ENCODE results near the gene GALNT2. TPM values are rescaled to one million over a fixed set of nuclear protein-coding genes. Genes with fewer than 3 reads are reported as not detected.

GALNT2 gene
- total and polyA plus RNA-seq, 9 of the 15 experiments (the other 6 are each of a cell fraction or from before 2014, with no cell fraction given) = 1.6 to 106 (median 51.9) TPM

GRCh38 chr1:230171356-230172015, 104.4 kb downstream of the GALNT2 start:
- no peak for FAIRE-seq
- WGBS (ENCODE audit: insufficient coverage, low coverage, missing lambda C conversion rate) = 90% methylated on average over 5 of the region's 5 CpGs
- Histone ChIP-seq H2AFZ (ENCODE audit: low read depth, low read length) (no peak overlapping the region), H3K9me1 (ENCODE audit: control insufficient read depth, insufficient read depth, low read length) (no peaks in the 10 kb centered on the region), H3K4me3 (no peak overlapping the region), H3K4me1 (replicated peaks in 1 of 2; ENCODE audit: control insufficient read depth in 2 of 2, insufficient read depth in 2 of 2, low read length in 2 of 2) (peaks cover 19 to 47% of the 10 kb centered on the region in 2 experiments), H3K79me2 (ENCODE audit: control insufficient read depth, insufficient read depth, low read length) (peaks cover 69% of the 10 kb centered on the region), H3K4me2 (ENCODE audit: insufficient read depth, low read length) (no peak overlapping the region), H3K27me3 (ENCODE audit: control insufficient read depth in 2 of 2, insufficient read depth in 2 of 2, low read length in 2 of 2) (no peaks in the 10 kb centered on the region), H4K20me1 (replicated peaks; ENCODE audit: control insufficient read depth, insufficient read depth, low read length) (no peaks in the 10 kb centered on the region), H3K9ac (ENCODE audit: insufficient read depth in 1 of 2, low read depth in 2 of 2, low read length in 2 of 2) (no peak overlapping the region), H3K27ac (ENCODE audit: extremely low read depth, low read depth, low read length) (no peak overlapping the region), H3K9me3 (replicated peaks; ENCODE audit: control insufficient read depth, insufficient read depth, low read depth, low read length) (peaks cover 4% of the 10 kb centered on the region; the same call in 1 of the 2 replicates), H3K36me3 (ENCODE audit: control insufficient read depth, insufficient read depth, low read length) (peaks cover 3% of the 10 kb centered on the region; the same call in 1 of the 3 replicates)
- no TSS peak for BruUV-seq (replicated peaks)
- no peak for ATAC-seq
- intact Hi-C loops (cut with micrococcal nuclease) (loop anchor here (10.0 kb wide), 1 partner anchor 327 kb away; no protein-coding TSS in a partner anchor), in situ Hi-C loops (cut with MboI) (no loop called here)
- DNase-seq (ENCODE audit: extremely low read depth in 1 of 4, low spot score in 3 of 4) = no peak
- ChIA-PET POLR2A (no interaction called here), CTCF (ENCODE audit: low intra/inter-chr PET ratio) (no interaction called here)
- TF ChIP-seq, protein P1, sequence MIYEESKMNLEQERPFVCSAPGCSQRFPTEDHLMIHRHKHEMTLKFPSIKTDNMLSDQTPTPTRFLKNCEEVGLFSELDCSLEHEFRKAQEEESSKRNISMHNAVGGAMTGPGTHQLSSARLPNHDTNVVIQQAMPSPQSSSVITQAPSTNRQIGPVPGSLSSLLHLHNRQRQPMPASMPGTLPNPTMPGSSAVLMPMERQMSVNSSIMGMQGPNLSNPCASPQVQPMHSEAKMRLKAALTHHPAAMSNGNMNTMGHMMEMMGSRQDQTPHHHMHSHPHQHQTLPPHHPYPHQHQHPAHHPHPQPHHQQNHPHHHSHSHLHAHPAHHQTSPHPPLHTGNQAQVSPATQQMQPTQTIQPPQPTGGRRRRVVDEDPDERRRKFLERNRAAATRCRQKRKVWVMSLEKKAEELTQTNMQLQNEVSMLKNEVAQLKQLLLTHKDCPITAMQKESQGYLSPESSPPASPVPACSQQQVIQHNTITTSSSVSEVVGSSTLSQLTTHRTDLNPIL (CRISPR knock-in tag; IDR thresholded peaks at IDR 0.05) = no peak
- TF ChIP-seq SNIP1 (IDR thresholded peaks at IDR 0.05; ENCODE audit: low read depth) (no peak), GABPA (tag; conservative IDR thresholded peaks at IDR 0.05; ENCODE audit: low read depth) (no peak), NFE2L1 (tag; IDR thresholded peaks at IDR 0.05; ENCODE audit: borderline replicate concordance, low read depth) (no peak), POLR2AphosphoS5 (IDR thresholded peaks at IDR 0.05; ENCODE audit: control insufficient read depth, insufficient read depth, low read depth, low read length) (no peak), TRIM25 (IDR thresholded peaks at IDR 0.05; ENCODE audit: borderline replicate concordance) (no peak), FOXA1 (IDR thresholded peaks at IDR 0.05; ENCODE audit: borderline replicate concordance) (no peak), SMARCA4 (IDR thresholded peaks at IDR 0.05) (no peak), ARHGAP35 (IDR thresholded peaks at IDR 0.05; ENCODE audit: partially characterized antibody) (no peak), ZNF3 (CRISPR knock-in tag; IDR thresholded peaks at IDR 0.05) (no peak), FOXA3 (CRISPR knock-in tag; conservative IDR thresholded peaks at IDR 0.05 in 1 of 2, IDR thresholded peaks at IDR 0.05 in 1 of 2) (no peak), ZNF699 (CRISPR knock-in tag; IDR thresholded peaks at IDR 0.05; ENCODE audit: insufficient replicate concordance) (no peak), RFX1 (IDR thresholded peaks at IDR 0.05) (no peak), PHTF2 (CRISPR knock-in tag; IDR thresholded peaks at IDR 0.05) (no peak), HCFC1 (IDR thresholded peaks at IDR 0.05; ENCODE audit: low read depth, low read length) (no peak)

Data from K562 (cell line).